Measurements from ENCODE around the gene NDUFB11.
A peak's percentile ranks its signal among the peaks of the same experiment; 100 is the strongest.

Gene NDUFB11

GRCh38 chrX:47144626-47145394 lies at the start of gene NDUFB11, which contains the start of gene RBM10:
TSS of gene NDUFB11 (minus strand) at chrX:47144702. CDS start at chrX:47144679, 23 bp downstream.
TSS of gene RBM10 (plus strand) at chrX:47145221. CDS start at chrX:47147482, 2,261 bp downstream.
- DNase-seq (ENCODE audit: extremely low spot score): peak; percentile 88
- ChIA-PET POLR2A (interaction anchor here (0.6 to 1.2 kb wide), 4 partner anchors 11 to 506 kb away, joined by 3 to 4 read pairs (median 3); no protein-coding TSS in a partner anchor), CTCF (interaction anchor here (0.8 to 1.7 kb wide), 9 partner anchors 9 to 46 kb away, joined by 3 to 10 read pairs (median 4); no protein-coding TSS in a partner anchor)
- peak; percentile 26 for TF ChIP-seq CTCF (IDR thresholded peaks at IDR 0.05; ENCODE audit: control extremely low read depth, extremely low read depth, low read depth, missing control alignments)

- POLR2A ChIA-PET: no interaction called here
- peak; percentile 51 for TF ChIP-seq CTCF (IDR thresholded peaks at IDR 0.05; ENCODE audit: control extremely low read depth, extremely low read depth, low read depth, missing control alignments)
- DNase-seq (ENCODE audit: extremely low spot score): peak; percentile 92
- CTCF ChIA-PET: interaction anchor here (0.9 to 1.0 kb wide), 2 partner anchors 191 to 288 kb away, joined by 3 to 5 read pairs; no protein-coding TSS in a partner anchor
These were observed 49.1 kb upstream of the NDUFB11 start, which contains the start of gene UBA1 for GRCh38 chrX:47193475-47194193. TSS of gene UBA1 (plus strand) at chrX:47193829. CDS start at chrX:47198803, 4,974 bp downstream.

- POLR2A ChIA-PET: interaction anchor here (0.9 kb wide), 1 partner anchor 26 kb away, joined by 3 read pairs; no protein-coding TSS in a partner anchor
- DNase-seq (ENCODE audit: extremely low spot score): no peak
- CTCF ChIA-PET: interaction anchor here (1.6 to 2.4 kb wide), 3 partner anchors 26 to 331 kb away, joined by 5 to 13 read pairs (median 13); no protein-coding TSS in a partner anchor
- no peak for TF ChIP-seq CTCF (IDR thresholded peaks at IDR 0.05; ENCODE audit: control extremely low read depth, extremely low read depth, low read depth, missing control alignments)
These were observed 47.4 kb upstream of the NDUFB11 start for GRCh38 chrX:47191806-47192401.

- CTCF ChIA-PET: interaction anchor here (1.6 to 2.4 kb wide), 3 partner anchors 26 to 332 kb away, joined by 5 to 13 read pairs (median 13); no protein-coding TSS in a partner anchor
- peak; percentile 37 for DNase-seq (ENCODE audit: extremely low spot score)
- POLR2A ChIA-PET: interaction anchor here (0.9 to 1.4 kb wide), 2 partner anchors 26 to 42 kb away, joined by 3 read pairs; partner anchors contain the start of gene USP11
- no peak for TF ChIP-seq CTCF (IDR thresholded peaks at IDR 0.05; ENCODE audit: control extremely low read depth, extremely low read depth, low read depth, missing control alignments)
These were observed 46.8 kb upstream of the NDUFB11 start for GRCh38 chrX:47191331-47191730.

- ChIA-PET CTCF (interaction anchor here (0.7 to 2.4 kb wide), 4 partner anchors 27 to 333 kb away, joined by 3 to 13 read pairs (median 9); partner anchors contain the start of gene RBM10), POLR2A (interaction anchor here (0.7 to 1.4 kb wide), 3 partner anchors 27 to 46 kb away, joined by 3 to 4 read pairs (median 3); partner anchors contain the start of genes RBM10 and USP11)
- no peak for TF ChIP-seq CTCF (IDR thresholded peaks at IDR 0.05; ENCODE audit: control extremely low read depth, extremely low read depth, low read depth, missing control alignments)
- DNase-seq (ENCODE audit: extremely low spot score): peak; percentile 88
These were observed 46.2 kb upstream of the NDUFB11 start for GRCh38 chrX:47190445-47191269.
